ENCODE measurements around the gene RPP25.

GRCh38 chr15:74955017-74955416 is 1.6 kb downstream of the RPP25 start:
- TF ChIP-seq CTCF (conservative IDR thresholded peaks at IDR 0.05; ENCODE audit: low read depth, low read length) (no peak), EZH2 (IDR thresholded peaks at IDR 0.05; ENCODE audit: borderline replicate concordance, low read depth, low read length, poor library complexity, severe bottlenecking) (no peak)

Measured in A673 (cell line).